NB4 (cell line): ENCODE data around the gene NKX2-4.

Experiments used
- CTCF ChIP-seq: IDR thresholded peaks from one replicate; pipeline ENCODE4 v1.5.1; 2012; ENCODE audit warnings: low read depth, low read length
- MYC ChIP-seq: IDR thresholded peaks from 2 replicates; pipeline ENCODE4 v1.6.1; 2011; ENCODE audit warnings: low read depth, low read length

GRCh38 chr20:21388566-21388965 lies 8.8 kb downstream of the NKX2-4 start:
- TF ChIP-seq CTCF (no peak), MYC (no peak)
